ENCODE data around the gene WNT5B.

- TF ChIP-seq CTCF (conservative IDR thresholded peaks at IDR 0.05), result no peak
- TF ChIP-seq EZH2 (IDR thresholded peaks at IDR 0.05; ENCODE audit: low read depth), result no peak
Measured at GRCh38 chr12:1640328-1641234, 11.6 kb downstream of the WNT5B start.
